NT2/D1 (cell line): ENCODE results near the gene PSMD1.

Experiments used
- DNase-seq: peaks from one replicate; pipeline ENCODE4 v3.0.0-alpha.2; 2011; ENCODE audit warnings: low read depth, low spot score
- H3K27me3 ChIP-seq: 2 replicates; pipeline ENCODE4 v1.6.0; 2011; ENCODE audit warnings: mild to moderate bottlenecking; ENCODE audit not compliant: insufficient read length, insufficient read depth
- H3K36me3 ChIP-seq: 2 replicates; pipeline ENCODE4 v1.6.1; 2011; ENCODE audit warnings: mild to moderate bottlenecking, low read length, mixed read lengths; ENCODE audit not compliant: insufficient read depth, insufficient read length
- H3K4me1 ChIP-seq: 2 replicates; pipeline ENCODE4 v1.5.1; 2011; ENCODE audit not compliant: insufficient read depth, insufficient read length
- H3K4me3 ChIP-seq: 2 replicates; pipeline ENCODE4 v1.5.1; 2011; ENCODE audit warnings: low read depth; ENCODE audit not compliant: insufficient read length
- H3K9ac ChIP-seq: 2 replicates; pipeline ENCODE4 v1.6.0; 2011; ENCODE audit warnings: low read depth; ENCODE audit not compliant: insufficient read length
- H3K9me3 ChIP-seq: 2 replicates; pipeline ENCODE4 v1.5.1; 2011; ENCODE audit warnings: mild to moderate bottlenecking, low read length; ENCODE audit not compliant: insufficient read depth
- SUZ12 ChIP-seq: IDR thresholded peaks from 2 replicates; pipeline ENCODE4 v1.6.1; 2011; ENCODE audit not compliant: insufficient read length, insufficient read depth; ENCODE audit errors: extremely low read depth
- YY1 ChIP-seq: IDR thresholded peaks from 2 replicates; pipeline ENCODE4 v1.6.1; 2011; ENCODE audit not compliant: insufficient read length, insufficient read depth
- ZNF274 ChIP-seq: IDR thresholded peaks from 2 replicates; pipeline ENCODE4 v1.6.1; 2011; ENCODE audit warnings: mild to moderate bottlenecking, low read depth, low read length

PSMD1 gene

DNA sequence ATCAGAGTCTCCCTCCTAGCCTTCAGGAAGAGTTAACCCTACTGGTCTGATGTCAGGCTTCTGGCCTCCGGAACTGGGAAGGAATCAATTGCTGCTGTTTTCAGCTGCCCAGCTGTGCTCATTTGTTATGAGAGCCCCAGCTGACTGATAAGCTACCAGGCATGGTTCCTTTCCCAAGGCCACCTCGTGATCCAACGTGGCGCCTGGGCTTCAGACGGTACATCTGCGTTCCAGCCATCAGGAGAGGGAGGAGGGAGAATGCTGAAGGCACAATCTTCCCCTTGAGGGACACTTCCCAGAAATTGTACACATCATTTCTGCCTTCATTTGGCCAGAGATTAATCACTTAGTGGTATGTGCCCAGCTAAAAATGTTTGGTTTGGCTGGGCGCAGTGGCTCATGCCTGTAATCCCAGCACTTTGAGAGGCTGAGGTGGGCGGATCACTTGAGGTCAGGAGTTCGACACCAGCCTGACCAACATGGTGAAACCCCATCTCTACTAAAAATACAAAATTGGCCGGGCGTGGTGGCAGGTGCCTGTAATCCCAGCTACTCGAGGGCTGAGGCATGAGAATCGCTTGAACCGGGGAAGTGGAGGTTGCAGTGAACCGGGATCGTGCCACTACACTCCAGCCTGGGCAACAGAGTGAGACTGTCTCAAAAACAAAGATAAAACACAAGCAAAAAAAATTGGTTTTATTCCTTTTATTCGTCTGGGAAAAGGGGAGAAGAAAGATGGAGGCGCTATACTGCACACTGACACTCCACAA lies 131.3 kb downstream of the PSMD1 start:
- no peak for DNase-seq
- H3K4me3 ChIP-seq, result no peak overlapping the region
- no peak for TF ChIP-seq SUZ12
- TF ChIP-seq YY1, result no peak
- TF ChIP-seq ZNF274, result no peak
- no peak overlapping the region for H3K9ac ChIP-seq
- no peaks in the 10 kb centered on the region for H3K36me3 ChIP-seq
- no peaks in the 10 kb centered on the region for H3K9me3 ChIP-seq
- H3K27me3 ChIP-seq, result no peaks in the 10 kb centered on the region
- H3K4me1 ChIP-seq, result peaks cover 6% of the 10 kb centered on the region

DNA sequence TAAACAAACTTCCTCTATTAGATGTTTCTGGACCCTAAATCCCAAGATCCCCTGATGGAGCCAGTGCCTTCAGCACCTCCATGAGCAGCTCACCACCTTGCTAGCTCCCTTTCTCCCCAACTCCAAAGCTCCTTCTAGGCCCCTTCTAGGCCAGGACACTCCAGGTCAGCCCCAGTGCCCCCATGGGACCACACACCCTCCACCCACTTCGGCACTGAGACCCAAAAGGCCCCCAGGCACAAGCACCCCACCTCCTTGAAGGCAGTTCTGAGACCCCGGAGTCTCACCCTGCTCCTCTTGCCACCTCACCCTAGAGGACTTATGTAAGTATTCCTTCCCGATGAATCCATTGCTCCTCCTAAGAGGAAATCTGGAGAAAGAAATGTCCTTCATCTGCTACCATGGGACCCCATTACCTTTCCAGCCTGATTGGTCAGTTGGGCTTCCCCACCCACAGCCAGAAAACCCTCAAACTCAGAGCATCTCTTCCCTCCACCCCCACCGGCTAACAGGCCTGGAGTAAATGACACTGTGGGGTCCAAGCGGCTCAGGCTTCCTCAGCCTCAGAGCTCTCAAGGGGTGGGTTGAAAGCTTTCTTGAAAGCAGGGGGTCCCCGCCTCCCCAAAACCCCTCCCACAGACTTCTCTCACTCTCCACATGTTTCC lies 132.0 kb downstream of the PSMD1 start:
- no peak for DNase-seq
- TF ChIP-seq ZNF274 (no peak), SUZ12 (no peak), YY1 (no peak)
- no peaks in the 10 kb centered on the region for H3K27me3 ChIP-seq

DNA sequence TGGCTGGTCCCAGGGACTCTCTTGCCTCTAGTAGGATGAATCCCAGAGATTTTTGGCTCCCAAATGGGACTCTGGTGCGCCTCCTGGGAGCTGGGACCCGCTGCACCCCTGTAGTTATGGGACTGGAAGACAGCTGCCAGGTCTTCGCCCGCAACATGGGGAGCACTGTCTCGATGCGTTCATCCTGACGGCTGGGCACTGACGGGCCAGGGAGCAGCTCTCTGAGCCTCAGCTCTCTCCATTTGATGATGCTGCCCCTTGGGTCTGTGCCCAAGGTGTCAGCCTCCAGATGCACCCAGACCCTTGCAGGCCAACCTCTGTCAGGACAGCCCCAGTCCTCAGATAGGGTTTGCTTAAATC lies 132.5 kb downstream of the PSMD1 start:
- Histone ChIP-seq H3K4me3 (no peak overlapping the region), H3K36me3 (no peaks in the 10 kb centered on the region), H3K27me3 (no peaks in the 10 kb centered on the region), H3K9ac (peak overlapping the region; percentile 45), H3K4me1 (peaks cover 6% of the 10 kb centered on the region), H3K9me3 (no peaks in the 10 kb centered on the region)
- TF ChIP-seq SUZ12 (no peak), YY1 (no peak), ZNF274 (no peak)
- DNase-seq, result no peak

More for the DNA sequence above, 132.0 kb downstream of the PSMD1 start:
- peak overlapping the region; percentile 45 for H3K9ac ChIP-seq
- no peaks in the 10 kb centered on the region for H3K36me3 ChIP-seq
- H3K9me3 ChIP-seq, result no peaks in the 10 kb centered on the region
- H3K4me1 ChIP-seq, result peaks cover 6% of the 10 kb centered on the region
- no peak overlapping the region for H3K4me3 ChIP-seq

DNA sequence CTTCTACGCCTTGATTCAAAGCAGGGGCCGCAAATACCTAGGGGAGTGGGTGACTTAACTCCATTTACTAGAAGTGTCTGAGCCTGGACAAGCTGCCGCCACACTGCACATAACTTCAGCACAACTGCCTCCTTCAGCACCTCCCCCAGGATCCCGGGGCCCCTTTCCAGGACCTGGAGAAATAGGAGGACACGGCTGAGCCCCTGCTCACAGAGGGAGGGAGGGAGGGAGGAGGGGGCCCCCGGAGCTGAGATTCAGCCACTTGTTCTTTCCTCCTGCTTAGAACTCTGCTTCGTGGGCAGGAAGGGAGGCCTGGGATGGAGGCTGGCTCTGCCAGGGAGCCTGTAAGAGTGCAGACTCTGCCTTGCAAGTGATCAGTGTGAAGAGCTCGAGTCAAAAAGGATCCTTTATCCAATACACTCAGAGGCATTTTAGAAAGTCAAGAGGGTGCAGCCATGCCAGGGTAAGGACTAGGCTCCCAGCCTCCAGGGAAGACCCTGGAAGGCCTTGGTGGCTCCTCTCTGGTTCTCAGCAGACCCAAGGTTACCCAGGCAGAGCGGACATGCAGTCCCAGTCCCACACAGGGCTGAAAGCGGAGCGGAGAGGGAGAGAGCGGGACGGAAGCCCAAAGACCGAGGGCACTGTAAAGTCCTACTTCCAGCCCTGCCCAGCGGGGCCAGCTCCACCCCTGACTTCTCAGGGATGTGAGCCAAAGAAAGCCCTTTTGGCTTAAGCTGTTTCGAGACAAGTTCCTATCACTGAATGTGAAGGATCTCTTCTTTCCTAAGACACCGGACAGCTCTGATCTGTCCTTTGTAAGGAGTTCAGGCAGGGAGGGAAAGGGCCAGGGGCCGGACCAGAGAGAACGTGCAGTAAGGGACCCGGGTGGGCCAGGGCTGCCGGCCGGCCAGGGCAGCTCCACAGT lies 133.2 kb downstream of the PSMD1 start:
- Histone ChIP-seq H3K36me3 (no peaks in the 10 kb centered on the region), H3K4me1 (peaks cover 6% of the 10 kb centered on the region), H3K9ac (peak overlapping the region; percentile 24), H3K4me3 (peak overlapping the region; percentile 36), H3K27me3 (no peaks in the 10 kb centered on the region), H3K9me3 (no peaks in the 10 kb centered on the region)
- no peak for DNase-seq
- no peak for TF ChIP-seq ZNF274
- no peak for TF ChIP-seq SUZ12
- no peak for TF ChIP-seq YY1

DNA sequence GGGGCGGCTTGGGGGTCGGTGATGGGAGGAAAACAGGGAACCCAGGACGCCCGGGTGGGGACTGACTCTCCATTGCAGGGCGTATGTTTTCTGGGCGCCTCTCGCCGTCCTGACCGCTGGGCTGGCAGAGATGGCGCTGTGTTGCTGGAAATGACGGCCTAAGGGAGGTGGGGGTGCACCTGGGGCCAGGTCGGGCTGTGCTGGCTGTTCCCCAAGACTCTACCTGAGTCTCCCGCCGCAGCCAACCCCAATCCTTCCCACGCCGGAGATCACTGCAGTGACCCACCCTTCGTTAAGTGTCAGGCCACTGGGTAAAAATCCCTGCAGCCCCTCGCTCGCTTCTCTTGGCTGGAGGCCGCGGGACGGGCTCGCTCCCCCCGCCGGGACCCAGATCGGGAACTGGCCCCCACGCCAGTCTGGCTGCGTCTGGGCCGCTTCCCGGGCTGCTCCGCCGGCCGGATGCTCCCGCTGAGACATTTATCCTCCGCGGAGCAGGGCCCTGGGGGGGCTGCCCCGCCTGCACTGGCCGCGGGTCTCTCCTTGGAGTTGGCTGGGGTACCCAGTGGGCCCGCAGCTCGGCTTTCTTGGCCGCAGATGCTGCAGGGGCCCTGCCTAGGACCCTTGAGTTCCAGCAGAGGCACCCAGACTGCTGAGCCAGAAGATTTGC lies 134.0 kb downstream of the PSMD1 start:
- DNase-seq, result no peak
- Histone ChIP-seq H3K4me3 (peak overlapping the region; percentile 36), H3K4me1 (peaks cover 6% of the 10 kb centered on the region), H3K9ac (peak overlapping the region; percentile 24), H3K27me3 (no peaks in the 10 kb centered on the region), H3K36me3 (no peaks in the 10 kb centered on the region), H3K9me3 (no peaks in the 10 kb centered on the region)
- TF ChIP-seq ZNF274, result no peak
- TF ChIP-seq SUZ12, result no peak
- no peak for TF ChIP-seq YY1

DNA sequence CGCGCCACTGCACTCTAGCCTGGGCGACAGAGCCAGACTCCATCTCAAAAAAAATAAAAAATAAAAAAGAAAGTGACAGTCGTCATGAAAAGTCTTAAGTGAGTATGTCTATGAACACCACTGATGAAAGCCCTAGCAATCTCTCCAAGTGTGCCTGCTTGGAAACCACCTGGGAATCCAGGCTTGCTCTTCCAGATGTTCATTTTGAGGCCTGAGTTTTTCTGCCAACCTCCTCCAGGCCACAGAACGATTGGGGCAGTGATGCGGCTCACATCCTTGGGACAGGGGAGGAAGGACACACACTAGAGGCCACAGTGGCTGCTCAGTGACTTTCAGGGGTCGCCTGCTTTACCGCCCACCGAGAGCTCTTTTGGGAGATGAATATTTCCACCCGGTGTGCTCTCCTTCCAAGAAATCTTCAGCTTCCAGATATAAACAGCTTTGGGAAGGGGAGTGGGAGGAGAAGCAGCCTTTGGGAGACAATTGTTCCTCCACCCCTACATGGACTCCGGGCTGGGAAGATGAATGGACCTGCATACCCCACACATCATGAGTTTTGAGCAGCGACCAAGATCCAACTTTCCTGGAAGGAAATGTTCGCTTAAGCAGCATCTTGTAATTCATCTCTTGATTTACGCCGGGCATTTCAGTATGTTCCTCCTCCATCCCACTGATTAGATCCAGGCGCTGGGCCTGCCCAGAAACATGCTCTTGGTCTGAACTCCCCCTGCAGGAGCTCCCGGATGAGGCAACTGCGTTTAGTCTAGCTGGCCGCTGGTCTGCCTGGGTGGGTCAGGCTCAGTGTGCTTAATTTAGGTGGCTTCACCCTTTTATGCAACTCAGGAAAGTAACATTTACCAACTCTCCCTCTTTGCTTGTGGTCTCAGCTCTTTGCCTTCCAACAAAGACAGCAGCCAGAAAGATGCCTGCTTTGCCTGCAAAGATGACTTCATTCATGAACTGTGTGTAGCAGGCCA lies 135.5 kb downstream of the PSMD1 start:
- Histone ChIP-seq H3K9ac (peak overlapping the region; percentile 71), H3K36me3 (no peaks in the 10 kb centered on the region), H3K27me3 (no peaks in the 10 kb centered on the region), H3K4me3 (no peak overlapping the region), H3K4me1 (peaks cover 6% of the 10 kb centered on the region), H3K9me3 (peaks cover 8% of the 10 kb centered on the region; the same call in 1 of the 2 replicates)
- no peak for TF ChIP-seq ZNF274
- DNase-seq, result peak; percentile 36
